ENCODE measurements around the gene TNFRSF8. TPM values are rescaled to one million over a fixed set of nuclear protein-coding genes. Genes with fewer than 3 reads are reported as not detected.
A peak's percentile ranks its signal among the peaks of the same experiment; 100 is the strongest.

The TNFRSF8 gene
- total RNA-seq, 1 donor = 0.09 TPM

- TF ChIP-seq CTCF (IDR thresholded peaks at IDR 0.05; ENCODE audit: insufficient read depth, low read length) = no peak
- DNase-seq (ENCODE audit: low read depth) = peak; percentile 72
- H3K4me3 ChIP-seq (ENCODE audit: low read depth, low read length) = no peak overlapping the region
Observed at GRCh38 chr1:12132078-12132477, 69.0 kb downstream of the TNFRSF8 start.

GRCh38 chr1:12134716-12135115 is 71.6 kb downstream of the TNFRSF8 start:
- H3K4me3 ChIP-seq (ENCODE audit: low read depth, low read length) = no peak overlapping the region
- DNase-seq (ENCODE audit: low read depth) = no peak
- no peak for TF ChIP-seq CTCF (IDR thresholded peaks at IDR 0.05; ENCODE audit: insufficient read depth, low read length)

GRCh38 chr1:12135612-12136011 is 72.5 kb downstream of the TNFRSF8 start:
- peak; percentile 82 for DNase-seq (ENCODE audit: low read depth)
- TF ChIP-seq CTCF (IDR thresholded peaks at IDR 0.05; ENCODE audit: insufficient read depth, low read length) = no peak
- H3K4me3 ChIP-seq (ENCODE audit: low read depth, low read length) = no peak overlapping the region

- no peak overlapping the region for H3K4me3 ChIP-seq (ENCODE audit: low read depth, low read length)
- DNase-seq (ENCODE audit: low read depth) = peak; percentile 33
- TF ChIP-seq CTCF (IDR thresholded peaks at IDR 0.05; ENCODE audit: insufficient read depth, low read length) = no peak
Observed at GRCh38 chr1:12136916-12137610, 74.0 kb downstream of the TNFRSF8 start.

- DNase-seq (ENCODE audit: low read depth) = no peak
- no peak overlapping the region for H3K4me3 ChIP-seq (ENCODE audit: low read depth, low read length)
- TF ChIP-seq CTCF (IDR thresholded peaks at IDR 0.05; ENCODE audit: insufficient read depth, low read length) = no peak
Observed at GRCh38 chr1:12138196-12139168, 75.4 kb downstream of the TNFRSF8 start.

- no peak for DNase-seq (ENCODE audit: low read depth)
- H3K4me3 ChIP-seq (ENCODE audit: low read depth, low read length) = no peak overlapping the region
- no peak for TF ChIP-seq CTCF (IDR thresholded peaks at IDR 0.05; ENCODE audit: insufficient read depth, low read length)
Observed at GRCh38 chr1:12140016-12140415, 76.9 kb downstream of the TNFRSF8 start.

Measured in fibroblast of the aortic adventitia (primary cell).